AG04449 (cell line): ENCODE data around the gene ECSCR.
A peak's percentile ranks its signal among the peaks of the same experiment; 100 is the strongest.

ENCODE experiments used
- CTCF ChIA-PET: fragments of 350-600 bp; formaldehyde crosslinking; extraction: SDS; loops from one replicate; lab custom pipeline; 2021; ENCODE audit warnings: antibody characterized with exemption; lab: Yijun Ruan, JAX
- POLR2A ChIA-PET: fragments of 400-600, 350-600 bp; formaldehyde crosslinking; extraction: SDS; loops from one replicate; lab custom pipeline; 2020; ENCODE audit warnings: antibody characterized with exemption, inconsistent platforms; lab: Yijun Ruan, JAX
- DNase-seq: peaks from one replicate; pipeline ENCODE4 v3.0.0-alpha.2; 2010; ENCODE audit warnings: low read depth, low spot score
- H3K4me3 ChIP-seq: 2 replicates; pipeline ENCODE4 v1.5.1; 2011; ENCODE audit warnings: low read depth, mild to moderate bottlenecking, control low read depth, low read length
- TF ChIP-seq, protein P1 (sequence below): IDR thresholded peaks from one replicate; pipeline ENCODE4 v1.5.1; 2011; ENCODE audit warnings: mild to moderate bottlenecking, moderate library complexity, low read length, control low read depth, inconsistent platforms; ENCODE audit not compliant: insufficient read depth; ENCODE audit errors: missing control alignments

ECSCR gene

DNA sequence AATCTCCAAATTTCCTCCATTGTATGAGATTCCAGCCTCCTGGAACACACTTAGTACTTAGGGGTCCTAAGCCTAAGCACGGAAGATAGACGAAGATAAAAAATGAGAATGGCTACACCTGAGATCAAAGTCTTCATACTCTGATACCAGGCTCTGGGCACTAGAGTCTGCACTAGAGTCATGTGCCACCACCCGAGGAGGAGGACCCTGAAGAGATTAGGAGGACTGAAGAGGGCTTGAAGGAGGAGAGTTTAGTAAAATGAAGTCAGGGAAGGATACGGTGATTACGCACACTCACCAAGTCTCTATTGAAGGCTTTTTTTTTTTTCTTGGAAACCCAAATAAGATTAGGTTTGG, 58.1 kb downstream of the ECSCR start:
- POLR2A ChIA-PET, result interaction anchor here (1.0 kb wide), 1 partner anchor 133 kb away, joined by 4 read pairs; no protein-coding TSS in a partner anchor
- TF ChIP-seq, protein P1, sequence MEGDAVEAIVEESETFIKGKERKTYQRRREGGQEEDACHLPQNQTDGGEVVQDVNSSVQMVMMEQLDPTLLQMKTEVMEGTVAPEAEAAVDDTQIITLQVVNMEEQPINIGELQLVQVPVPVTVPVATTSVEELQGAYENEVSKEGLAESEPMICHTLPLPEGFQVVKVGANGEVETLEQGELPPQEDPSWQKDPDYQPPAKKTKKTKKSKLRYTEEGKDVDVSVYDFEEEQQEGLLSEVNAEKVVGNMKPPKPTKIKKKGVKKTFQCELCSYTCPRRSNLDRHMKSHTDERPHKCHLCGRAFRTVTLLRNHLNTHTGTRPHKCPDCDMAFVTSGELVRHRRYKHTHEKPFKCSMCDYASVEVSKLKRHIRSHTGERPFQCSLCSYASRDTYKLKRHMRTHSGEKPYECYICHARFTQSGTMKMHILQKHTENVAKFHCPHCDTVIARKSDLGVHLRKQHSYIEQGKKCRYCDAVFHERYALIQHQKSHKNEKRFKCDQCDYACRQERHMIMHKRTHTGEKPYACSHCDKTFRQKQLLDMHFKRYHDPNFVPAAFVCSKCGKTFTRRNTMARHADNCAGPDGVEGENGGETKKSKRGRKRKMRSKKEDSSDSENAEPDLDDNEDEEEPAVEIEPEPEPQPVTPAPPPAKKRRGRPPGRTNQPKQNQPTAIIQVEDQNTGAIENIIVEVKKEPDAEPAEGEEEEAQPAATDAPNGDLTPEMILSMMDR, result no peak
- no peak for DNase-seq
- H3K4me3 ChIP-seq, result peak overlapping the region; percentile 29; the same call in 1 of the 2 replicates
- CTCF ChIA-PET, result interaction anchor here (2.8 kb wide), 1 partner anchor 18 kb away, joined by 12 read pairs; no protein-coding TSS in a partner anchor

DNA sequence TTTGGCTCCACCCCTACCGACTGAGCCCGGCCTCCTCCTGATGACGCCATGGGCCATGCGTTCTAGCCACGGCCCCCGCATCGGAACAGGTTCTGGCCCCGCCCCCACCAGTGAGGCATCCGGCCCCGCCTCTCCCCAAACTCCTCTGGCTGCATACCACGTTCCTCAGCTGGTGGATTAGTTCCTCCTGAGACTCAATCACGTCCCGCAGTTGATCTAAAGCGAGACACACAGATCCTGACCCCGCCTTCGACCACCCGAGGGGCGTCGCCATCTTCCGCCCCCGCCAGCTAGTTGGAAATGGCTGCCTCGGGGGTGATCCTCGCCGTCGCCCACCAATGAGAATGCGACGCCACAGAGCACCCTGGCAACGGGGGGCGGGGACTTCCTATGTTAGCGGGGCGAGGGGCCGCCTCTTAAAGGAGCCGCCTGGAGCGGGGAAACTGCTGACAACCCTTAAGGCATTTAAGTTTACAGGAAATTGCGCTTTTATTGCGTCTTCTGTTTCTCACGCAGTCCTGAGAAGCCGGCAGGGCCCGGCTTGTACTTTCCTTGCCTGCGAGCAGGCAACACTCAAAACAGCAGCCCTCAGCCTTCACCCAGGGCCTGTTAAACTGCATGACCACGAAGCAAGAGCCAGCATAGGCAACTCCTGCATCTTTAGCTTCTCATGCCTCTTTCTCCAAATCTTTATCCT, 58.6 kb downstream of the ECSCR start, which contains the start of gene SPATA24:
TSS of gene SPATA24 (minus strand) at position 303 of the 697 bp plus-strand sequence. CDS start at position 274, 29 bp downstream.
- ChIA-PET POLR2A (interaction anchor here (1.0 kb wide), 2 partner anchors 15 to 133 kb away, joined by 3 to 4 read pairs; no protein-coding TSS in a partner anchor), CTCF (interaction anchor here (1.2 to 2.8 kb wide), 3 partner anchors 15 to 230 kb away, joined by 3 to 12 read pairs (median 3); no protein-coding TSS in a partner anchor)
- peak within 1 kb of the TSS; percentile 69 for H3K4me3 ChIP-seq
- peak; percentile 84 for DNase-seq
- TF ChIP-seq, protein P1, result no peak

DNA sequence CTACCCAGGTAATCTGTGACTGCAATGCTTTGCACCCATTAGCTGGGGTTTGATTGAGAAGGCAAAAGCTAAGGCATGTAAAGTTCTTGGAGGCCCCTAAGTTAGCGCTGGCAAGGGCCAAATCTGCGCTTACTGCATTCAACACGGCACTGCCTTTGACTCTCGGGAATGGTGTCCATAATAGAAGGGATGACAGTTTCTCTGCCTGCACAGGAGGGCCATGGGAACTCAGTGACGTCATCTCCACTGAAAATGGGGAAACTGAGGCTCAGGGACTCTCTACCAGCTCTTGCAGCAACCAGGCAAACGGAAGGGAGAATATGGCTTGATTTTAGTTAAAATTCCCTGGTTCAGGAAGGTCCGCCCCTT, 59.1 kb downstream of the ECSCR start:
- H3K4me3 ChIP-seq, result peak overlapping the region; percentile 69
- ChIA-PET CTCF (interaction anchor here (0.9 to 2.8 kb wide), 5 partner anchors 9 to 231 kb away, joined by 3 to 12 read pairs (median 3); no protein-coding TSS in a partner anchor), POLR2A (interaction anchor here (1.0 kb wide), 2 partner anchors 15 to 132 kb away, joined by 3 to 4 read pairs; no protein-coding TSS in a partner anchor)
- no peak for DNase-seq
- TF ChIP-seq, protein P1, result no peak

DNA sequence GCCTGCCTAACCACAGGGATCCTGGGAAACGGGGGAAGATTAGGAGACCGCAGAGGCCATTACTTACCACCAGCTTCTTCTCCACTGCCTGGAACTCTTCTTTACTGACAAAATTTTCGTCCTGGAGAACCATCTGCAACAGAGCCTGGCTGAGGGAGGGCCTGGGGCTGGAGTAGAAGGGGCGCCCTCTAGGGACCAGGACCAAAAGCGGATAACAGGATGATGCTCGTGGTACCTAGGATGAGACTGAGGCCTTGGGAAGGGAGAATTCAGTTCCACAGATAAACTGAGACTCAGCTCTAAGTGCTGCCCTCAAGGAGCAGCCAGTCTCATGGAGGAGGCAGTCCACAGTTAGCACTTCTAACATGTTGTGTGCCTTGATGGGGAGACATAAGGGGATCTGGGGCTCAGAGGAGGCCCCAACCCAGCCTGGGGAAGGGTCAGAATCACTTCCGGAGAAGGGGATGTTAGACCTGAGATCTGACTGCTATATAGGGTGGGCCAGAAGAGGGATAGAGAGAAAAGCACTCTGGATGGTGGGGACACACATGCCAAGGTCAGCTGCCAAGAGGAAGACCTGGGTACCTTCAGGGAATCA, 59.9 kb downstream of the ECSCR start:
- POLR2A ChIA-PET, result no interaction called here

DNA sequence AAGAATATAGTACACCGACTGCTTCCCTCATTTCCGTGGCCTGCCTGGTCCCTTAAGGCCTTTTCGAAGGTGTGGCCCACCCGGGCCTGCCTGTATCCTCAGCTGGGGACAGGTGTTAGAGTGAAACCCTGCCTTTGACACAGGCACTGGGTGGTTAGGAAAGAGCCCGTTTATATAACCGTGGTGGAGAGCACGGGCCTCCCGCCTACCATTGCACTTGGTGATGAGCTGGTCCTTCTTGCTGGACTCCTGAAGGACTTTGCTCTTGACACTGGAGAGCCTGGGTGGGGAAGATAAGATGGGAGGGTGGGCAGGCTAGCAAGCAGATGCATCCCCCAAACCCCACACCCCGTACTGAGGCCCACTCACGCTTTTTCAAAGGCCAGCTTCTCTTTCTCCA, 61.0 kb downstream of the ECSCR start:
- TF ChIP-seq, protein P1, result no peak
- H3K4me3 ChIP-seq, result no peak overlapping the region
- POLR2A ChIA-PET, result no interaction called here
- CTCF ChIA-PET, result interaction anchor here (0.8 to 2.3 kb wide), 4 partner anchors 10 to 116 kb away, joined by 3 to 7 read pairs (median 3); no protein-coding TSS in a partner anchor
- no peak for DNase-seq

More for the DNA sequence above, 59.9 kb downstream of the ECSCR start:
- TF ChIP-seq, protein P1, result peak; percentile 19
- CTCF ChIA-PET, result interaction anchor here (0.8 to 2.8 kb wide), 10 partner anchors 8 to 232 kb away, joined by 3 to 12 read pairs (median 3); no protein-coding TSS in a partner anchor
- no peak overlapping the region for H3K4me3 ChIP-seq
- no peak for DNase-seq
